Ishikawa (cell line): ENCODE data around the gene CAPN11.

ENCODE experiments used
- CEBPB ChIP-seq: IDR thresholded peaks from 2 replicates; pipeline ENCODE4 v1.6.1; 2012
- EGR1 ChIP-seq: IDR thresholded peaks from 2 replicates; pipeline ENCODE4 v1.6.1; 2012
- EP300 ChIP-seq: IDR thresholded peaks from 2 replicates; pipeline ENCODE4 v1.6.1; 2012; ENCODE audit warnings: borderline replicate concordance
- MAX ChIP-seq: IDR thresholded peaks from 2 replicates; pipeline ENCODE4 v1.6.1; 2012
- NFIC ChIP-seq: IDR thresholded peaks from 2 replicates; pipeline ENCODE4 v1.6.1; 2012
- RAD21 ChIP-seq: IDR thresholded peaks from 2 replicates; pipeline ENCODE4 v1.6.1; 2012; ENCODE audit warnings: low read depth
- TAF1 ChIP-seq: IDR thresholded peaks from 2 replicates; pipeline ENCODE4 v1.6.1; 2012; ENCODE audit warnings: low read depth, mild to moderate bottlenecking
- TCF12 ChIP-seq: IDR thresholded peaks from 2 replicates; pipeline ENCODE4 v1.6.1; 2012; ENCODE audit warnings: low read depth
- TEAD4 ChIP-seq: IDR thresholded peaks from 2 replicates; pipeline ENCODE4 v1.6.1; 2012
- USF1 ChIP-seq: IDR thresholded peaks from 2 replicates; pipeline ENCODE4 v1.6.1; 2012
- YY1 ChIP-seq: IDR thresholded peaks from 2 replicates; pipeline ENCODE4 v1.6.1; 2012; ENCODE audit warnings: low read depth

GRCh38 chr6:44220913-44221290 is 62.3 kb downstream of the CAPN11 start:
- TF ChIP-seq NFIC, result no peak
- TF ChIP-seq RAD21, result no peak
- no peak for TF ChIP-seq EGR1
- no peak for TF ChIP-seq TAF1
- no peak for TF ChIP-seq TEAD4
- TF ChIP-seq MAX, result no peak
- no peak for TF ChIP-seq TCF12
- no peak for TF ChIP-seq YY1
- no peak for TF ChIP-seq CEBPB
- TF ChIP-seq USF1, result no peak
- no peak for TF ChIP-seq EP300
